GM12801 (cell line): ENCODE results near the gene SPATS1.

Source experiments
- CTCF ChIP-seq: IDR thresholded peaks from one replicate; pipeline ENCODE4 v1.5.1; 2011; ENCODE audit warnings: control low read depth; ENCODE audit not compliant: insufficient read length; ENCODE audit errors: extremely low read depth

SPATS1 gene

GRCh38 chr6:44306710-44307109 is 35.7 kb upstream of the SPATS1 start:
- TF ChIP-seq CTCF, result no peak

- TF ChIP-seq CTCF, result no peak
These were observed 35.2 kb upstream of the SPATS1 start for GRCh38 chr6:44307217-44307616.

GRCh38 chr6:44309092-44309491 is 33.4 kb upstream of the SPATS1 start:
- no peak for TF ChIP-seq CTCF

- no peak for TF ChIP-seq CTCF
These were observed 32.8 kb upstream of the SPATS1 start for GRCh38 chr6:44309631-44310030.

- no peak for TF ChIP-seq CTCF
These were observed 32.2 kb upstream of the SPATS1 start for GRCh38 chr6:44310241-44310640.

- TF ChIP-seq CTCF, result no peak
These were observed 31.1 kb upstream of the SPATS1 start for GRCh38 chr6:44311304-44311703.

- no peak for TF ChIP-seq CTCF
These were observed 30.7 kb upstream of the SPATS1 start for GRCh38 chr6:44311767-44312166.

GRCh38 chr6:44312901-44313788 is 29.3 kb upstream of the SPATS1 start, which contains the start of gene AARS2:
Gene AARS2 (minus strand): TSS chr6:44313347. CDS start chr6:44313323, 24 bp downstream.
- TF ChIP-seq CTCF, result peak; percentile 73
